CD14-positive monocyte (primary cell): ENCODE results near the gene ZNF740. TPM values are rescaled to one million over a fixed set of nuclear protein-coding genes. Genes with fewer than 3 reads are reported as not detected.
A peak's percentile ranks its signal among the peaks of the same experiment; 100 is the strongest.

Experiments used
- DNase-seq, 3 donors: peaks; one replicate each; pipeline ENCODE4 v3.0.0-alpha.2; 2011 to 2022
- H2AFZ ChIP-seq: 2 replicates; pipeline ENCODE4 v1.6.0; 2012; ENCODE audit warnings: mild to moderate bottlenecking, low read depth, low read length, inconsistent platforms; ENCODE audit not compliant: insufficient read depth, poor library complexity, severe bottlenecking
- H3K27ac ChIP-seq, 2 donors: 1 replicate in 1 of 2; 2 replicates in 1 of 2; pipeline ENCODE4 v1.5.1; 2012 to 2013; ENCODE audit warnings: low read length in 2 of 2, control low read depth in 1 of 2, inconsistent platforms in 1 of 2, low read depth in 1 of 2, mild to moderate bottlenecking in 1 of 2
- H3K27me3 ChIP-seq, 2 donors: one replicate each; pipeline versions ENCODE4 v1.6.0 to v1.6.1; 2011 to 2013; ENCODE audit warnings: low read length in 2 of 2; ENCODE audit not compliant: control insufficient read depth in 2 of 2, insufficient read depth in 2 of 2
- H3K36me3 ChIP-seq, 2 donors: replicated peaks in 1 of 2; 1 replicate in 1 of 2; 2 replicates in 1 of 2; pipeline versions ENCODE4 v1.5.1 to v1.6.1; 2012 to 2013; ENCODE audit warnings: low read length in 2 of 2, control low read depth in 1 of 2, inconsistent platforms in 1 of 2, mild to moderate bottlenecking in 1 of 2; ENCODE audit not compliant: insufficient read depth in 2 of 2, control insufficient read depth in 1 of 2
- H3K4me1 ChIP-seq, 2 donors: 1 replicate in 1 of 2; 2 replicates in 1 of 2; pipeline versions ENCODE4 v1.5.1 to v1.6.1; 2012 to 2013; ENCODE audit warnings: low read length in 2 of 2, control low read depth in 1 of 2, inconsistent platforms in 1 of 2, mild to moderate bottlenecking in 1 of 2, moderate library complexity in 1 of 2; ENCODE audit not compliant: insufficient read depth in 2 of 2, control insufficient read depth in 1 of 2
- H3K4me2 ChIP-seq: replicated peaks from 2 replicates; pipeline ENCODE3; 2012; ENCODE audit warnings: low read length, moderate library complexity, mild to moderate bottlenecking; ENCODE audit not compliant: poor library complexity, severe bottlenecking; ENCODE audit errors: extremely low read depth
- H3K4me3 ChIP-seq, 3 experiments: fragments of 200-600 bp in 1 of 3; sonication (generic) in 1 of 3; replicated peaks in 1 of 3; 1 replicate in 2 of 3; 2 replicates in 1 of 3; pipeline ENCODE4 v1.5.1; 2011 to 2013; ENCODE audit warnings: low read length in 3 of 3, mild to moderate bottlenecking in 3 of 3, control low read depth in 2 of 3, low read depth in 2 of 3, inconsistent platforms in 1 of 3, moderate library complexity in 1 of 3
- H3K79me2 ChIP-seq: 2 replicates; pipeline ENCODE4 v1.6.0; 2012; ENCODE audit warnings: mild to moderate bottlenecking, control low read depth, inconsistent platforms, low read length, moderate library complexity; ENCODE audit not compliant: insufficient read depth
- H3K9ac ChIP-seq: 2 replicates; pipeline ENCODE4 v1.6.0; 2017; ENCODE audit warnings: low read length, mild to moderate bottlenecking; ENCODE audit not compliant: insufficient read depth, poor library complexity, severe bottlenecking
- H3K9me3 ChIP-seq, 2 donors: replicated peaks in 1 of 2; 1 replicate in 1 of 2; 2 replicates in 1 of 2; pipeline versions ENCODE4 v1.5.1 to v1.6.1; 2012 to 2013; ENCODE audit warnings: low read length in 2 of 2, control low read depth in 1 of 2; ENCODE audit not compliant: control insufficient read depth in 1 of 2, insufficient read depth in 1 of 2
- H4K20me1 ChIP-seq: 2 replicates; pipeline ENCODE4 v1.6.0; 2012; ENCODE audit warnings: mild to moderate bottlenecking, low read length, control low read depth, moderate library complexity; ENCODE audit not compliant: insufficient read depth
- H3K27ac Mint-ChIP-seq, 7 donors: one replicate each; pipeline ENCODE4 v1.8.0; 2020; ENCODE audit warnings: mild to moderate bottlenecking in 7 of 7, mixed read lengths in 7 of 7, moderate library complexity in 6 of 7, inconsistent platforms in 2 of 7
- H3K27me3 Mint-ChIP-seq, 3 donors: one replicate each; pipeline ENCODE4 v1.8.0; 2021 to 2022; ENCODE audit warnings: low read depth in 3 of 3, mild to moderate bottlenecking in 3 of 3, mixed read lengths in 3 of 3, moderate library complexity in 3 of 3, inconsistent platforms in 1 of 3
- H3K36me3 Mint-ChIP-seq, 2 donors: one replicate each; pipeline ENCODE4 v1.8.0; 2020; ENCODE audit warnings: mixed read lengths in 2 of 2, inconsistent platforms in 1 of 2, mild to moderate bottlenecking in 1 of 2
- H3K4me1 Mint-ChIP-seq: one replicate; pipeline ENCODE4 v1.8.0; 2020; ENCODE audit warnings: mild to moderate bottlenecking, mixed read lengths
- H3K4me3 Mint-ChIP-seq, 2 donors: one replicate each; pipeline ENCODE4 v1.8.0; 2020; ENCODE audit warnings: mild to moderate bottlenecking in 2 of 2, mixed read lengths in 2 of 2, moderate library complexity in 1 of 2
- H3K9me3 Mint-ChIP-seq, 7 donors: one replicate each; pipeline ENCODE4 v1.8.0; 2020 to 2022; ENCODE audit warnings: mixed read lengths in 7 of 7, mild to moderate bottlenecking in 6 of 7, moderate library complexity in 6 of 7, inconsistent platforms in 2 of 7
- CTCF ChIP-seq: fragments of 200-600 bp; IDR thresholded peaks from one replicate; pipeline ENCODE4 v1.8.0; 2022; ENCODE audit warnings: antibody characterized with exemption, mild to moderate bottlenecking
- WGBS: methylation state at CpG from one replicate; pipeline ENCODE4 v1.1.5; 2013; ENCODE audit warnings: missing lambda C conversion rate; ENCODE audit not compliant: insufficient coverage; 5-methylcytosine and 5-hydroxymethylcytosine counted together
- intact Hi-C, 2 donors: fragments of 100-400 bp; cut with micrococcal nuclease; formaldehyde crosslinking; loops; one replicate each; pipeline versions ENCODE4 v1.15.0 to v1.15.1; 2023
- polyA plus RNA-seq, 3 donors: library from polyadenylated mRNA; depleted of rRNA in 1 of 3; unstranded in 2 of 3; stranded (reverse) in 1 of 3; fragments of 300-500 nt in 2 of 3; fragments of >200 nt in 1 of 3; fragmentation: Illumina TruSeq in 2 of 3; gene quantifications; 1 replicate in 2 of 3; 2 replicates in 1 of 3; pipeline ENCODE4 v1.2.3, GENCODE V29; 2012 to 2021

Gene ZNF740
- polyA plus RNA-seq, 3 donors, result 0.74 to 15.4 (median 1.3) TPM

GRCh38 chr12:53191885-53192530 lies 11.5 kb downstream of the ZNF740 start:
- peaks cover 24% of the 10 kb centered on the region for H4K20me1 ChIP-seq
- H3K36me3 ChIP-seq, result peaks cover 55 to 90% of the 10 kb centered on the region in 2 donors
- H3K27ac ChIP-seq, result no peak overlapping the region
- H3K4me3 Mint-ChIP-seq, result no peak overlapping the region
- no peaks in the 10 kb centered on the region for H3K79me2 ChIP-seq
- H2AFZ ChIP-seq, result no peak overlapping the region
- H3K27me3 Mint-ChIP-seq, result peaks cover 5 to 8% (median 5%) of the 10 kb centered on the region in 3 donors
- intact Hi-C loops, result no loop called here
- peaks cover 0 to 2% (median 0%) of the 10 kb centered on the region in 7 donors for H3K9me3 Mint-ChIP-seq
- no peak overlapping the region for H3K9ac ChIP-seq
- H3K27ac Mint-ChIP-seq, result peak overlapping the region in 1 of 7 donors; percentile 63
- H3K4me1 ChIP-seq, result no peaks in the 10 kb centered on the region
- no peaks in the 10 kb centered on the region for H3K27me3 ChIP-seq
- no peak for DNase-seq
- H3K36me3 Mint-ChIP-seq, result peaks cover 74 to 84% of the 10 kb centered on the region in 2 donors
- H3K4me1 Mint-ChIP-seq, result peaks cover 7% of the 10 kb centered on the region
- WGBS, result 95% methylated on average over 13 of the region's 14 CpGs
- H3K9me3 ChIP-seq, result no peaks in the 10 kb centered on the region
- TF ChIP-seq CTCF, result no peak
- no peak overlapping the region for H3K4me2 ChIP-seq
- no peak overlapping the region for H3K4me3 ChIP-seq

- Histone ChIP-seq H3K4me2 (no peak overlapping the region), H3K36me3 (peaks cover 51 to 88% of the 10 kb centered on the region in 2 donors), H3K27me3 (no peaks in the 10 kb centered on the region), H3K79me2 (no peaks in the 10 kb centered on the region), H3K4me1 (no peaks in the 10 kb centered on the region), H3K27ac (no peak overlapping the region), H3K4me3 (no peak overlapping the region), H3K9me3 (no peaks in the 10 kb centered on the region), H3K9ac (no peak overlapping the region), H4K20me1 (peaks cover 19% of the 10 kb centered on the region), H2AFZ (no peak overlapping the region)
- WGBS, result 97% methylated on average over 14 of the region's 14 CpGs
- H3K36me3 Mint-ChIP-seq, result peaks cover 71 to 81% of the 10 kb centered on the region in 2 donors
- no peak overlapping the region for H3K4me3 Mint-ChIP-seq
- H3K27me3 Mint-ChIP-seq, result peaks cover 5 to 8% (median 5%) of the 10 kb centered on the region in 3 donors
- DNase-seq, result peak in 1 of 3 donors; percentile 1
- peak overlapping the region in 2 of 7 donors; percentile 23 to 63 for H3K27ac Mint-ChIP-seq
- peaks cover 5% of the 10 kb centered on the region for H3K4me1 Mint-ChIP-seq
- H3K9me3 Mint-ChIP-seq, result peaks cover 0 to 2% (median 0%) of the 10 kb centered on the region in 7 donors
- intact Hi-C loops, result no loop called here
- TF ChIP-seq CTCF, result no peak
Observed at GRCh38 chr12:53192531-53193021, 12.1 kb downstream of the ZNF740 start.
